GM19324 (cell line): ENCODE data around the gene CRYBG1.
"Not testable (repeated sequence)": the region's sequence is repeated elsewhere in the genome, so short reads cannot be mapped to it uniquely, and the experiment has no call there.

Source experiments
- ATAC-seq: cut with Tn5 transposase; IDR thresholded peaks from one replicate; pipeline ENCODE4 v1.9.1; 2021; ENCODE audit warnings: mild to moderate bottlenecking, moderate library complexity; ENCODE audit not compliant: unreplicated experiment, low FRiP score

Gene CRYBG1

DNA sequence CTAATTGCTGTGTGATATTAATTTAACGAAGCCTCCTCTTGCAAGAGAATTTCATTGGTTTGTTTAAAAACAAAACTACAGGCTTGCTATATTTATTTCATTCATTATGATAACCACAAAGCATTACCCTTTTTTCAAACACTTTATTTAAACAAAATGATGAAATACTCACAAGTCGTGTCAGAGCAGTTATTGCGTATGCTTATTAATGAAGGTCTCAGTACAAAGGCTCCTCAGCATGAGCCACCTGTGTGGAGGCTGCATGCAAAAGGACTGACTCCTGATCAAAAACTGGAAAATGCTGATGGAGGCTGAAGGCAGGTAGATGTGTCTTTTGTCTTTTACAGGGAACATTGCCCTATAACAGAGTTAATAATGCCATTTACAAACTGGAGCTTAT, 130.5 kb downstream of the CRYBG1 start:
- ATAC-seq = no peak

DNA sequence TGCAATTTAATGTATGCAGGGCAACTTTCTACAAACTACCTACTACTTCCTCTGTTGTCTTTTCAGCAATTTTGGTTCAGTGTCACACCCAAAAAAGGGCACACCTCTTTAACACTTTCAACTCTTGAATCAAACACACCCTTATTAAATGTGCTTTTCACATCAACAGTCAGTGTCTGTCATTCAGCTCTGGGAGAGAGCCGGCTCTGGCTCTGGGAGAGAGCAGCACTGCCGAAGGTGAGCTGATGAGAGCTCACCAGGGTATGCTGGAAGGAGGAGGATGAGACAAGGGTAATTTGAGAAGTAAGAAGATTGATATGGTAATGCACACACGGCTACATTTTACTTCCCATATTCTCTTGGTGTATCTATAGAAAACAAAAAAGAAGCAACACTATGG, 134.5 kb downstream of the CRYBG1 start:
- ATAC-seq = no peak

DNA sequence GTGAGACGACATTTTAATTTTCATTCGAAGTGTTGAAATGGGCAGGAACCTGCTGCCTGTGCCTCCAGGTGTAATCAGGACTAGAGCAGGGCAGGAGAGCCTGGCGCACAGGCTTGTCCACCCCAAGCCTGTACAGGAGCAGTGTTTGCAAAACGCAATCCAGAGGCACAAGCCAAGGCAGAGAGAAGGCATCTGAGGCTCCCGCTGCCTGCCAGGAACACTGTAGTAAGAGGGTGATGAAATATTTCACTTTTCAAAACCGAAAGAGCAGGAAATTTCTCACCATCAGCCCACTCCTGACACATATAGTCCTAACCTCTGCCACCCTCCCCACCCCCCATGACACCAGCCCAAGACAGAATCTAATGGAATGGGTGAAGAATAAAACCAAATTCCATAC, 136.3 kb downstream of the CRYBG1 start:
- no peak for ATAC-seq

DNA sequence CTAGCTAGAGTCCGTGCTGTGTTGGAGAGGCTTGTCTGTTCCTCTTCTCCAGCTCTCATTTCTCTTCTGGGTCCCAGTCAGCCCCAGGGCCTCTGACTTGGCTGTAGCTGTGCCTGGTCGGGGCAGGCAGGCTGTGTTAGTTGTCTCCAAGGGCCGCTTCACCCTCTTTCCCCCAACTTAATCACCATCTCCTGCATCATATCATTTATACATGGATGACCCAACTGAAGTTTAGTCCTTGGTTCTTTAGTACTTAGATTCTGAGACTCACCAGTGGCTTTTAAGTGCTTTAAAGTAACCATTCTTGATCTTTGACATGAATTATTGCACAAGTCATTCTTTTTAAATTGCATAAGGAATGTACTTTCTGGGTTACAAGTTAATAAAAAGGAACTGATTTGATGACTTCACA, 141.4 kb downstream of the CRYBG1 start:
- ATAC-seq = no peak

DNA sequence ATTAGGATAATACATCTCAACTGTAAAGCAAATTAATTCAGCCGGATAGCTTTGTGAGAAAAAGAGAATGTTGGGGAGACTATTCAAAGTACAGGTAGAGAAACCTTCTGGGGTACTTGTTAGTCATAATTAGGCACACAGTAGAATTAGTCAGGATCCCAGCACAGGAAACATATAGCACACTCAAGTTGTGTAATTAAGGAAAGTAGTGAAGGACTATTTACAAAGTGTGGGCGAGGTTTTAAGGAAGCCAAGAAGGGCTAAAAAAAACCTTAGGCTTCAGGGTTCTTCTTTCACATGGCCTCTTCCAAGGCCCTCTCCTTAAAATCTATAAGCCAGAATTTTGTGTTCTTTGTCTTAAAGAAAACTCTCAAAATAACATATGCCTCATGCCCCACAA, 142.0 kb downstream of the CRYBG1 start:
- no peak for ATAC-seq

DNA sequence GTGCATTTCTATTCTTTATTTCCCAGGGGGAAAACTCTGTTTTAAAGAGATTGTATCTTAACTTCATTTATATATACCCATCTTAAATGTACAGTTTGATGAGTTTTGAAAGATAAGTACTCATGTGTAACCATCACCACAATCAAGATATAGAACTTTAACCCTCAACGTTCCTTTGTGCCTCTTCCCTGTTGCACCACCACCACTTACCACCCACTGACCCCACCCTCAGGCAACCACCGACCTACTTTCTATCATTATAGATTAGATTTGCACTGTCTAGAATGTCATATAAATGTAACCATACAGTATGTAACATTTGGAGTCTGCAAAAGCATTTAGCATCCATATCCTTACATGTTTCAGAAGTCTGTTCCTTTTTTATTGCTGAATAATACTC, 147.8 kb downstream of the CRYBG1 start:
- ATAC-seq = no peak

DNA sequence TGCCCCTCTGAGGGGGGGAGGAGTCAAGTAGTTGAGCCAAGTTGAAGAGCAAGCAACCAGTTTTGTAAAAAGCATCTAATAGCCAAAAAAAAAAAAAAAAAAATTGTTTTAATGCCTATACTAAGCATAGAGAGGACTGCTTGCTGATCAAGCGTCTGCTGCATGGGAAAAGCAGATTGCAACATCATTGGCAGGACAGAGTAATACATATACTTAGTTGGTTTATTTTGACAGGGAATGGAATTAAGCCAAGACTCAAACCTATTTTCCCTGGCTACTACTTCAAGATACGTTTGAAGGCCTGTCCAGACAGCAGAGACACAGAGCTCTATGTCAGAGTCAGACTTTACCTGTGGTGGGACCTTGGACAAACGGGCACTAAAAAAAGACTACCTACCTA, 148.3 kb downstream of the CRYBG1 start:
- ATAC-seq = no peak

DNA sequence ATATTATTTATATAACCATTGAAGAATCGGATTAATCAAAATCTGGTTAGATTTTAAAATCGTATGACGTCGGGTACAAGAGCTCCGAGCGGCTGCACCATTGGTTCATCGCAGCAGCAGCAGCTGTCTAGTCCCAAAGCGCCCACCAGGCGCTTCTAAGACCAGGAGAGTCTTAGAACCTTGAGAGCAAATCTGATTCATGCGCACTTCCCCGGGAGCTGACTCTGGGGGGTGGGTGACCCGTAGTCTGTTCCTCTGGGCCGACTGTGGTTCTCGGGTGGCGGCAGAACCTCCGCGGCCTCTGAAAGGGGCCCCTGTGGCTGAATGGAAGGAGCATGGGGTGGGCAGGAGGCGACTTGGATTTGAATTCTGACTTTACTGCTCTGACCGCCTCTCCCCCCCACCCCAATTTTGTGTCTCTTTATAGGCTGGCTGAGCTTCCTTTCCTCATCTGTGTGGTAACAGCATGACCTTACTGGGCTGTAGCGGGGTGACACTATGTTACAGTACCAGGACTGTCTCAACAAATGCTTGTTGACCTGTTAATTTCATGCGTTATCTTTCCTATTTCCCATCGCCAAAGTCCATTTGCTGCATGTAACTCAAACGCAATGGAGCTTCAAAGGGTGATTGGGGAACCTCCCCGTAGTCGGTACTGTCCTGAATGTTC, 149.0 kb downstream of the CRYBG1 start:
- no peak for ATAC-seq

DNA sequence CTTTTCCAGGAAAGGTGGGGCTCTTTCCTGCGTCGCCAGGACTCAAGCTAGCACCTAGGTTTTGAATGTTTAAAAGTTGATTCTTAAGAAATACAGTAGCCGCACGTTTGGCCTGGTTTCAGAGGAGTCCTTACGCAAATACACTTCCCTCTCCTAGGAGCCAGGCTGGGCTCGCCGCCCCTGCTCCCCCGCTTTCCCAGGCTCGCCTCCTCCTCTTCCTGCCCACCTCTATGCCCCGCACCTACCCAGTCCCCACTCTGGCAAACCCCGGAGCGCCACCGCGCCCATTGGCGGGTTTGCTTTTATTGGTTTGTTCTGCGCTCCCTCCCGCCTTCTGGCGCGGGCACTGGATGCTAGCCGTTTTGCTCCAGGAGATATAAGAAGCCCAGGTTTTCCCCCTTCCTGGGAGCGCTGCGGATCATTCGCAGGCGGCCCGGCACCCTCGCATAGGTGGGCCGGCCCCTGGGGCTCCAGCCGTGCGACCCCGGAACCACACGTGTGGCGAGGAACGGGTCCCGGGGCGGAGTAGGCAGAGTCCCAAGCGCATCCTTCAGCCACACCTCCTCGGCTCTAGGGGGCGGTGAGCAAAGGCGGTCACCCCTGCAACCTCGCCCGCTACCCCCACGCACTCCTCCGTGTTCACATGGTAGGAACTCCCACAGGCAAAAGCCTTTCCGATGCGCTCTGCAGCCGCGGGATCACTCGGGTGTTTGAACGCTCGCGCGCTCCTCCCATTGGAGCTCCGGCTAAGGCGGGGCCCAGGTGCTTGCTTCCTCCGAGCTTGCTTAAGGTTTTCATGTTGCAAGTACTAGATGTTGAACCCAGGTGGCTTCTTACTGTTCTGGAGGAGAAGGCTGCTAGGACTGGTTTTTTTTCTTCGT, 149.8 kb downstream of the CRYBG1 start:
- ATAC-seq = peak; percentile 26

DNA sequence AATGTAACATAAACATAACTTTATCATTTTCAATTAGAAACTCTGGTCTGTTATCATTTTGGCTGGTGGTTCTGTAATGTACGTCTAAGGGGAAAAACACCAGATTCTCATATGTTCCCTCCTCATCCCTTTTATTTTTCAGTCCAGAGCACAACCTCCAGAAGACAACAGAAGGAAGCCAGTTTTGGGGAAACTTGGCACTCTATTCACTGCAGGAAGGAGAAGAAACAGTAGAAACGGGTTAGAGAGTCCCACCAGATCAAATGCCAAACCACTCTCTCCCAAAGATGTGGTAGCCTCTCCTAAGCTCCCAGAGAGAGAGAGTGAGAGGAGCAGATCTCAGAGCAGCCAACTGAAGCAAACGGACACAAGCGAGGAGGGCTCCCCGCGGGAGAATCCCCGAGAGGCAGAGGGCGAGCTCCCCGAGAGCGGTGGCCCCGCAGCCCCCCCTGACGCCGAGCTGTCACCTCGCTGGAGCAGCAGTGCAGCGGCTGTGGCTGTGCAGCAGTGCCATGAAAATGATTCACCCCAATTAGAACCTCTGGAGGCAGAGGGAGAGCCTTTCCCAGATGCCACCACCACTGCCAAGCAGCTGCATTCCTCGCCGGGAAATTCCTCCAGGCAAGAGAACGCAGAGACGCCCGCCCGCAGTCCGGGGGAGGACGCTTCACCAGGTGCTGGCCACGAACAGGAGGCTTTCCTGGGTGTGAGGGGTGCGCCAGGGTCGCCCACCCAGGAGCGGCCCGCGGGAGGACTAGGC, 151.0 kb downstream of the CRYBG1 start:
- no peak for ATAC-seq

DNA sequence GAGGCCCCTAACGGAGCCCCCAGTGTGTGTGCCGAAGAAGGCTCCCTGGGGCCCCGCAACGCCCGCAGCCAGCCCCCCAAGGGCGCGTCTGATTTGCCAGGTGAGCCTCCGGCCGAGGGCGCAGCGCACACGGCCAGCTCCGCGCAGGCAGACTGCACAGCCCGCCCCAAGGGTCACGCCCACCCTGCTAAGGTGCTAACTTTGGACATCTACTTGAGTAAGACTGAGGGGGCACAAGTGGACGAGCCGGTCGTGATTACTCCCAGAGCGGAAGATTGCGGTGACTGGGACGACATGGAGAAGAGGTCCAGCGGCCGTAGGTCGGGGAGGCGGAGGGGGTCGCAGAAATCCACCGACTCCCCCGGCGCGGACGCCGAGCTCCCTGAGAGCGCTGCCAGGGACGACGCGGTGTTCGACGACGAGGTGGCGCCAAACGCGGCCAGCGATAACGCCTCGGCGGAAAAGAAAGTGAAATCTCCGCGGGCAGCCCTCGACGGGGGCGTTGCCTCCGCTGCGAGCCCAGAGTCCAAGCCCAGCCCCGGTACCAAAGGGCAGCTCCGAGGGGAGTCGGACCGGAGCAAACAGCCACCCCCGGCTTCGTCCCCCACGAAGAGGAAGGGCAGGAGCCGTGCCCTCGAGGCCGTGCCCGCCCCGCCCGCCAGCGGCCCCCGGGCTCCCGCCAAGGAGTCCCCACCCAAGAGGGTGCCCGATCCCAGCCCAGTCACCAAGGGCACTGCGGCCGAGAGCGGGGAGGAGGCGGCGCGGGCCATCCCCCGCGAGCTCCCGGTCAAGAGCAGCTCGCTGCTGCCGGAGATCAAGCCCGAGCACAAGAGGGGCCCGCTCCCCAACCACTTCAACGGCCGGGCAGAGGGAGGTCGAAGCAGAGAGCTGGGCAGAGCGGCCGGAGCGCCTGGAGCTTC, 151.8 kb downstream of the CRYBG1 start:
- peak; percentile 67 for ATAC-seq

DNA sequence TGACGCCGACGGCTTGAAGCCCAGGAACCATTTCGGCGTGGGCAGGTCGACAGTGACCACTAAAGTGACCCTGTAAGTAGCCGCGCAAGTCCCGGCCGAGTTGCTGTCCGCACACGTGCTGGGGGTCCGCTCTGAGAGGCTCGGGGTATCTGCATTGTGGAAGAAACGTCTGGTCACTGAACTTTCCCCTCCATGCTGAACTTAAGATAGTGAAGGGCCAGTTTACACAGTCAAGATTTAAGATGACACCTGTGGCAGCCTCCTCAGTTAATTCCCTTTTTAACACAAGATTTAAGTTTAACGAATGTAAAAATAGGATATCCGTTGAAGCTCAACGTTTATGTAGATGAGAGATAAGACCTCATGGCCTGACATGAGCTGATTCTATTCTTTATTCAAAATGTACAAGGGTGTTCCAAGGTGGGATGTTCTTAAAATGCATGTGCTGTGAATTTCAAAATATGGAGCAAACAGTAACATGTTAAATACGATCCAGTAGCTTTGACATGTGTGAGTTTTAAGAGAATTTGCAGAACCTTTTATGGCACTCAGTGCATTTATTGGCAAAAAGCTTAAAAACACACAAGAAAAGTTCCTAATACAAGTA, 152.6 kb downstream of the CRYBG1 start:
- peak; percentile 6 for ATAC-seq

DNA sequence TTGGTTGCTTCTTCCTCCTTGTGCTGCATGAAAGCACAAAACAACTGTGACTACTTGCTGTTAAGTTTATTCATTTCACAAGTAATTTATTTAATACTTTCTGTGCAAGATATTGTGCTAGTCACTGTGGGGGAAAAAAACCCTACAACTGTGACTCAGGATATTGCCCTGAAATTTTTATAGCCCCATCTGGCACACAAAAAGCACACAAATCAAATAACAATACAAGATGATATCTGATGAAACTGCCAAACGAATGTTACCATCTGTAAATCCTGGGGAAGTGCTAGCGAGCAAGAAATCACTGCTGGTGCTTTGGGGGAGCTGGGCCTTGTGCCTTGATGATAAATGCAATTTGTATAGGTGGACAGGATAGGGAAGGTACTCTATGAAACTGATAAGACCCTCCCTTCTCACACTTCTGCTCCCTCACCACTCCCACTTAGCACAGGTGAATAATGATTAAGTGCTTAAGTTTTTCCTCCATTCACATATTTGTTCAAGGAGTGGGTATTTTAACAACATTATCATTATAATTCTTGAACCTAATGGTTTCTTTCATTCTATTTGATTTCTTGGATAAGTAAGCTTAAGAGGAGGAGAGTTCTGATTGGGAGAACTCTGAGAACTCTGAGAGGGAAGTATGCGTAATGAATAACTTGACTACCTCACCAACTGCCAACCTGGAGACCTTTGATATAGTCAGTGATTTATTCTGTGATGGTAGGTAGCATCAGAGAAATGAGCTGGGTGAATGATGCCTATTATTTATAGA, 153.5 kb downstream of the CRYBG1 start:
- ATAC-seq = no peak

DNA sequence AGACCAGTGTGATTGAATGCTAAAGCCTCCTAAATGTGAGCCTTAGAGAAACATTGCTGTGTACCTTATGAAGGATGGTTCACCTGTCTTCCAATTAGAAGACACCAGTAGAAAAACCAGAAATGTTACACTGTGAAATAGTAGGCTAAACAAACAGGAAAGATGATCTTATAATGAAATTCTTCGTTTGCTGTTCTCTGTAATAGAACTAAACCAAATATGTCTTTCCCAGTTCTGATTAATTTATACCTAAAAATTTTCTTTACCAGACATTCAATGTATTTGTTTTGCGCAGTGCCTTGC, 154.0 kb downstream of the CRYBG1 start:
- no peak for ATAC-seq

DNA sequence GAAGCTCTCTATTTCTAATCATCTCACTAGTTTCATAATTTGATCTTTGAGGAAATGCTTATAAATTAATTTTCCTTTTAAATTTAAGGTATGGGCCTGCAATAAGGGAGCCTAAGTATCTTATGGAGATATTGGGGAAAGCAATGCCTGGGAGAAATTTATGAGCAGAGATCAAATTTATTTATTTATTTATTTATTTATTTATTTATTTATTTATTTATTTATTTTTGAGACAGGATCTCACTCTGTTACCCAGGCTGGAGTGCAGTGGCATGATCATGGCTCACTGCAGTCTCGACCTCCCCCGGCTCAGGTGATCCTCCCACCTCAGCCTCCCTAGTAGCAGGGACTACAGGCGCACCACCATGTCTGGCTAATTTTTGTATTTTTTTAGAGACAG, 155.1 kb downstream of the CRYBG1 start:
- ATAC-seq = not testable (repeated sequence)

DNA sequence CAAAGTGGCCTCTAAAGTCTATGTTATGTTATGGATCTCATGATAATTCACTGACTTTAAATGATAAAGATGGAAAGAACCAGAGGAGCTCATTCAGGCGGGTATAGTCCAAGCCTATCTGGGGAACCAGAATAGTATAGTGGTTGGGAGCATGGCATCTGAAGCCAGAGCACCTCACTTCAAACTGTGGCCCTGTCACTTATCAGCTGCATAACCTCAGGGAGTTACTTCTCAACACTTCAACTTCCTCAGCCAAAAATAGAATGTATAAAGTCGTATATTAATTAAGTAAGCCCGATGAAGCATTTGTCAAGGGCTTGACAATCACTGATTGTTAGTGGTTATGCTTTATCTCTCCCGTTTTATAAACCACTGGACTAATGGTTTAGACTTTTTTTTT, 156.1 kb downstream of the CRYBG1 start:
- ATAC-seq = no peak

DNA sequence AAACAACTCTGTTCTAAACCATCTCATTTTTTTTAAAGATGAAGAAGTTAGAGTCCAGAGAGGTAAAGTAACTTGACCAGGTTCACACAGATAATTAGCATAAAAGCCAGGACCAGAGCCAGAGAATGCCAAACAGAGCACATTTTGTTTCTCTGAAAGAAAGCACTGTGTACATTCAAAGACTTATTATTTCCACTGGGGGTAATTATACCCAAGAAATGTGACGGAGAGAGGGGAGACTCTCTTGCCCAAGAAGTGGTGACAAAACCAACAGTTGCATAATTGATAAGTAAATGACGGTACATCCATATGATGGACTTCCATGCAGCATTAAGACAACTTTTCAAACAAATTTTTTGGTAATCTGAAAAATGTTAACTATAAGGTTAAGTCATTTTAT, 157.2 kb downstream of the CRYBG1 start:
- no peak for ATAC-seq

DNA sequence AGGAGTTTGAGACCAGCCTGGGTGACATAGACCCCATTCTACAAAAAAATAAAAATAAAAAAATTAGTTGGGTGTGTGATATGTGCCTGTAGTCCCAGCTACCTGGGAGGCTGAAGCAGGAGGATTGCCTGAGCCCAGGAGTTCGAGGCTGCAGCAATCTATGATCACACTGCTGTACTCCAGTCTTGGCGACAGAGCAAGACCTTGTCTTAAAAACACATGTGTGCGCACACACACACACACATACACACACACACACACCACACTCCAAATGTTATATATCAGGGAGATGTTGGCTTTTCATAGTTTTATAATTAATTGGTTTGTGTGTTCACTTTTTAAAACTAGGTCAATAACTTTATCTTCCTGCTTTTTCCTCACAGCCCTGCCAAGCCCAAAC, 158.2 kb downstream of the CRYBG1 start:
- no peak for ATAC-seq
